Activated CD4-positive, alpha-beta T cell treated with anti-CD3 and anti-CD28 coated beads for 36 hours (primary cell): Measurements from ENCODE around the gene CGAS. TPM values are rescaled to one million over a fixed set of nuclear protein-coding genes. Genes with fewer than 3 reads are reported as not detected.
A peak's percentile ranks its signal among the peaks of the same experiment; 100 is the strongest.

Experiments used
- ATAC-seq: fragments of 200-7000 bp; cut with Tn5 transposase; one replicate; pipeline ENCODE4 v1.10.0; 2021; ENCODE audit warnings: mild to moderate bottlenecking, moderate library complexity
- CTCF ChIA-PET: fragments of 350-600 bp; sonication (Branson Sonifier 250); formaldehyde crosslinking; loops from one replicate; lab custom pipeline; 2021; ENCODE audit warnings: antibody characterized with exemption; lab: Charles Lee
- POLR2A ChIA-PET: fragments of 350-600 bp; sonication (Branson Sonifier 250); formaldehyde crosslinking; loops from one replicate; lab custom pipeline; 2021; ENCODE audit warnings: antibody characterized with exemption, inconsistent platforms; lab: Charles Lee
- DNase-seq: peaks from one replicate; pipeline ENCODE4 v3.0.0-alpha.2; 2020
- H3K27ac Mint-ChIP-seq: one replicate; pipeline ENCODE4 v1.8.0; 2021; ENCODE audit warnings: mixed read lengths
- H3K27me3 Mint-ChIP-seq: one replicate; pipeline ENCODE4 v1.8.0; 2021; ENCODE audit warnings: mixed read lengths
- H3K36me3 Mint-ChIP-seq: one replicate; pipeline ENCODE4 v1.8.0; 2021; ENCODE audit warnings: low read depth, mixed read lengths
- H3K4me1 Mint-ChIP-seq: one replicate; pipeline ENCODE4 v1.8.0; 2021; ENCODE audit warnings: mixed read lengths
- H3K4me3 Mint-ChIP-seq: one replicate; pipeline ENCODE4 v1.8.0; 2021; ENCODE audit warnings: mild to moderate bottlenecking, moderate library complexity, mixed read lengths
- H3K9me3 Mint-ChIP-seq: one replicate; pipeline ENCODE4 v1.8.0; 2021; ENCODE audit warnings: low read depth, mixed read lengths
- intact Hi-C, 2 experiments: fragments of 100-400 bp; cut with DNase I in 1 of 2; cut with micrococcal nuclease in 1 of 2; formaldehyde crosslinking; loops; one replicate each; pipeline versions ENCODE4 v1.14.2 to v1.15.1; 2022 to 2024; cut with DNase I, micrococcal nuclease
- total RNA-seq, 2 experiments: library from RNA; stranded (reverse); gene quantifications; one replicate each; pipeline ENCODE4 v1.2.3, GENCODE V29; 2021

CGAS gene
- 10 to 100 TPM; 22.2 to 24.1 TPM for total RNA-seq

GRCh38 chr6:73452107-73452461, at the start of gene CGAS:
CGAS (minus strand) TSS chr6:73452297; CDS start chr6:73452181, 116 bp downstream.
- Mint-ChIP-seq H3K36me3 (peaks cover 29% of the 10 kb centered on the region), H3K27me3 (no peaks in the 10 kb centered on the region), H3K27ac (peak within 1 kb of the TSS; percentile 90), H3K4me1 (peaks cover 32% of the 10 kb centered on the region), H3K4me3 (peak within 1 kb of the TSS; percentile 87), H3K9me3 (no peaks in the 10 kb centered on the region)
- peak; percentile 82 for ATAC-seq
- intact Hi-C loops = loop anchor here (1.0 to 10.0 kb wide), 3 partner anchors 9 to 190 kb away; partner anchors contain the start of genes MTO1 (in 2 of the 2) and KHDC1 (in 1 of the 2)
- ChIA-PET POLR2A (interaction anchor here (1.0 to 3.7 kb wide), 6 partner anchors 10 to 201 kb away, joined by 4 to 30 read pairs (median 6); partner anchors contain the start of genes EEF1A1, MTO1 and SLC17A5), CTCF (interaction anchor here (0.6 to 3.3 kb wide), 3 partner anchors 10 to 371 kb away, joined by 3 to 20 read pairs (median 3); partner anchors contain the start of gene MTO1)
- DNase-seq = peak; percentile 89

- POLR2A ChIA-PET = interaction anchor here (1.7 kb wide), 1 partner anchor 16 kb away, joined by 5 read pairs; no protein-coding TSS in a partner anchor
- ATAC-seq (no peak), DNase-seq (no peak)
- Mint-ChIP-seq H3K9me3 (no peaks in the 10 kb centered on the region), H3K4me1 (no peaks in the 10 kb centered on the region), H3K27ac (no peak overlapping the region), H3K27me3 (no peaks in the 10 kb centered on the region), H3K36me3 (peaks cover 35% of the 10 kb centered on the region), H3K4me3 (no peak overlapping the region)
- CTCF ChIA-PET = interaction anchor here (1.3 kb wide), 1 partner anchor 11 kb away, joined by 4 read pairs; no protein-coding TSS in a partner anchor
- intact Hi-C loops = no loop called here
Observed at GRCh38 chr6:73497915-73498314, 45.8 kb upstream of the CGAS start.

- DNase-seq = no peak
- peaks cover 59% of the 10 kb centered on the region for H3K36me3 Mint-ChIP-seq
- no peak overlapping the region for H3K4me3 Mint-ChIP-seq
- no peaks in the 10 kb centered on the region for H3K27me3 Mint-ChIP-seq
- H3K27ac Mint-ChIP-seq = no peak overlapping the region
- ChIA-PET CTCF (interaction anchor here (0.6 kb wide), 1 partner anchor 122 kb away, joined by 5 read pairs; no protein-coding TSS in a partner anchor), POLR2A (no interaction called here)
- H3K9me3 Mint-ChIP-seq = no peaks in the 10 kb centered on the region
- no peak for ATAC-seq
- no peaks in the 10 kb centered on the region for H3K4me1 Mint-ChIP-seq
- intact Hi-C loops = no loop called here
Observed at GRCh38 chr6:73491377-73491776, 39.3 kb upstream of the CGAS start.

GRCh38 chr6:73487473-73487872, 35.4 kb upstream of the CGAS start:
- POLR2A ChIA-PET = no interaction called here
- DNase-seq = no peak
- intact Hi-C loops = no loop called here
- CTCF ChIA-PET = no interaction called here
- Mint-ChIP-seq H3K27me3 (no peaks in the 10 kb centered on the region), H3K9me3 (no peaks in the 10 kb centered on the region), H3K4me1 (no peaks in the 10 kb centered on the region), H3K27ac (no peak overlapping the region), H3K36me3 (peaks cover 65% of the 10 kb centered on the region), H3K4me3 (no peak overlapping the region)
- ATAC-seq = no peak

GRCh38 chr6:73484438-73484837, 32.3 kb upstream of the CGAS start:
- Mint-ChIP-seq H3K4me3 (no peak overlapping the region), H3K27me3 (no peaks in the 10 kb centered on the region), H3K9me3 (no peaks in the 10 kb centered on the region), H3K4me1 (no peaks in the 10 kb centered on the region), H3K27ac (peak overlapping the region; percentile 47), H3K36me3 (peaks cover 66% of the 10 kb centered on the region)
- intact Hi-C loops = no loop called here
- ChIA-PET POLR2A (interaction anchor here (1.4 kb wide), 1 partner anchor 37 kb away, joined by 4 read pairs; the partner anchor contains the start of gene EEF1A1), CTCF (no interaction called here)
- ATAC-seq (no peak), DNase-seq (no peak)

GRCh38 chr6:73481969-73482368, 29.9 kb upstream of the CGAS start:
- no peaks in the 10 kb centered on the region for H3K4me1 Mint-ChIP-seq
- POLR2A ChIA-PET = no interaction called here
- CTCF ChIA-PET = interaction anchor here (1.2 kb wide), 1 partner anchor 255 kb away, joined by 3 read pairs; no protein-coding TSS in a partner anchor

GRCh38 chr6:73477407-73477806, 25.3 kb upstream of the CGAS start:
- Mint-ChIP-seq H3K36me3 (peaks cover 49% of the 10 kb centered on the region), H3K4me3 (no peak overlapping the region), H3K27ac (no peak overlapping the region), H3K27me3 (no peaks in the 10 kb centered on the region), H3K9me3 (no peaks in the 10 kb centered on the region), H3K4me1 (peaks cover 4% of the 10 kb centered on the region)
- ChIA-PET POLR2A (no interaction called here), CTCF (interaction anchor here (0.6 kb wide), 1 partner anchor 135 kb away, joined by 3 read pairs; no protein-coding TSS in a partner anchor)
- intact Hi-C loops = no loop called here
- DNase-seq (no peak), ATAC-seq (no peak)

More at GRCh38 chr6:73481969-73482368, 29.9 kb upstream of the CGAS start:
- DNase-seq (no peak), ATAC-seq (no peak)
- H3K27ac Mint-ChIP-seq = no peak overlapping the region
- no peaks in the 10 kb centered on the region for H3K27me3 Mint-ChIP-seq
- intact Hi-C loops = no loop called here
- H3K36me3 Mint-ChIP-seq = peaks cover 53% of the 10 kb centered on the region
- H3K9me3 Mint-ChIP-seq = no peaks in the 10 kb centered on the region
- no peak overlapping the region for H3K4me3 Mint-ChIP-seq

- Mint-ChIP-seq H3K9me3 (no peaks in the 10 kb centered on the region), H3K27ac (no peak overlapping the region), H3K27me3 (no peaks in the 10 kb centered on the region), H3K4me1 (peaks cover 11% of the 10 kb centered on the region), H3K36me3 (peaks cover 48% of the 10 kb centered on the region), H3K4me3 (no peak overlapping the region)
- CTCF ChIA-PET = interaction anchor here (0.8 kb wide), 1 partner anchor 37 kb away, joined by 3 read pairs; no protein-coding TSS in a partner anchor
- ATAC-seq (peak; percentile 75), DNase-seq (peak; percentile 47)
- intact Hi-C loops = no loop called here
- POLR2A ChIA-PET = no interaction called here
Observed at GRCh38 chr6:73476723-73477122, 24.6 kb upstream of the CGAS start.

GRCh38 chr6:73471686-73472290, 19.7 kb upstream of the CGAS start:
- peak; percentile 49 for ATAC-seq
- POLR2A ChIA-PET = interaction anchor here (0.5 to 1.5 kb wide), 5 partner anchors 9 to 43 kb away, joined by 3 to 4 read pairs (median 3); partner anchors contain the start of genes CGAS and MTO1
- intact Hi-C loops = no loop called here

GRCh38 chr6:73461537-73462350, 9.6 kb upstream of the CGAS start, which contains the start of gene MTO1:
MTO1 (plus strand) TSS chr6:73461737; CDS start chr6:73461855, 118 bp downstream.
- CTCF ChIA-PET = interaction anchor here (0.7 to 3.4 kb wide), 10 partner anchors 10 to 192 kb away, joined by 3 to 20 read pairs (median 4); partner anchors contain the start of genes CGAS and SLC17A5
- POLR2A ChIA-PET = interaction anchor here (0.6 to 3.9 kb wide), 11 partner anchors 10 to 1821 kb away, joined by 3 to 39 read pairs (median 5); partner anchors contain the start of genes CGAS and EEF1A1
- peak; percentile 96 for ATAC-seq

More at GRCh38 chr6:73471686-73472290, 19.7 kb upstream of the CGAS start:
- peaks cover 22% of the 10 kb centered on the region for H3K4me1 Mint-ChIP-seq
- H3K9me3 Mint-ChIP-seq = no peaks in the 10 kb centered on the region
- no peak for DNase-seq
- CTCF ChIA-PET = interaction anchor here (0.6 to 2.1 kb wide), 6 partner anchors 10 to 182 kb away, joined by 3 to 6 read pairs (median 4); partner anchors contain the start of genes MTO1 and SLC17A5
- no peaks in the 10 kb centered on the region for H3K27me3 Mint-ChIP-seq
- H3K27ac Mint-ChIP-seq = peak overlapping the region; percentile 81
- peaks cover 44% of the 10 kb centered on the region for H3K36me3 Mint-ChIP-seq
- no peak overlapping the region for H3K4me3 Mint-ChIP-seq

More at GRCh38 chr6:73461537-73462350, 9.6 kb upstream of the CGAS start, which contains the start of gene MTO1:
- H3K4me3 Mint-ChIP-seq = peak within 1 kb of the TSS; percentile 93
- peak within 1 kb of the TSS; percentile 100 for H3K27ac Mint-ChIP-seq
- H3K4me1 Mint-ChIP-seq = peaks cover 37% of the 10 kb centered on the region
- H3K27me3 Mint-ChIP-seq = no peaks in the 10 kb centered on the region
- peaks cover 25% of the 10 kb centered on the region for H3K36me3 Mint-ChIP-seq
- intact Hi-C loops = loop anchor here (1.0 to 5.0 kb wide), 6 partner anchors 9 to 839 kb away; partner anchors contain the start of genes CGAS (in 2 of the 2), EEF1A1 (in 2 of the 2), KCNQ5 (in 1 of the 2) and SLC17A5 (in 1 of the 2)
- H3K9me3 Mint-ChIP-seq = no peaks in the 10 kb centered on the region
- peak; percentile 92 for DNase-seq
